ENCODE data around the gene FHOD3. TPM values are rescaled to one million over a fixed set of nuclear protein-coding genes. Genes with fewer than 3 reads are reported as not detected.

Gene FHOD3
- total and polyA plus RNA-seq, 2 of the 13 experiments (the other 11 are each of a cell fraction or from before 2014, with no cell fraction given) = 0.07 TPM; not detected in 1

DNA sequence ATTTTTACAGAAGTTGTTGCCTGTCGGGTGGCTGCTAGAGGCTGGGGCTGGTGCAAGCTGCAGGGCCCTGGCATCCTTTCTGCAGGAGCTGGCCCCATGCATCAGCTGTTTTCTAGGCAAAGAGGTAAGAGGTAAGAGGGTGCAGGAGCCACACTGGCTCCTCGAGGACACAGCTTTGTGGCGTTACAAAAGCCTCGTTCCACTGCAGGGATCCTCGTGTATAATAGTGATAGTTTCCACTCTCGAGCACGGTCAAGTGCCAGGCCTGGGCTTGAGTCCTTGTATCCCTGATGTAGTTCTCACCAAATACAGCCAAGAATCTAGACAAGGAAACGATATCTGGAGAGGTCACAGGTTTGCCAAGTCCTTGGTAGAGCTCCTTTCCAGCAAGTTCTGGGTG is 33.2 kb upstream of the FHOD3 start:
- DNase-seq (ENCODE audit: low spot score) (no peak), FAIRE-seq (no peak), ATAC-seq (no peak)
- ChIA-PET CTCF (ENCODE audit: low intra/inter-chr PET ratio, low total read pairs) (no interaction called here), POLR2A (no interaction called here)
- Histone ChIP-seq H4K20me1 (ENCODE audit: insufficient read depth, low read length) (no peaks in the 10 kb centered on the region), H2AFZ (ENCODE audit: low read length) (no peak overlapping the region), H3K27me3 (ENCODE audit: control insufficient read depth in 1 of 2, insufficient read depth in 2 of 2, low read length in 2 of 2) (no peaks in the 10 kb centered on the region), H3K4me1 (ENCODE audit: insufficient read depth, low read length) (no peaks in the 10 kb centered on the region), H3K9me3 (ENCODE audit: low read length) (no peaks in the 10 kb centered on the region), H3K36me3 (replicated peaks in 1 of 2; ENCODE audit: control insufficient read depth in 1 of 2, insufficient read depth in 2 of 2, low read length in 2 of 2) (peaks cover 0 to 25% of the 10 kb centered on the region in 2 experiments; a peak in 3 of 5 replicates), H3K4me2 (ENCODE audit: low read depth, low read length) (no peak overlapping the region), H3K9ac (ENCODE audit: insufficient read depth, low read depth, low read length) (no peak overlapping the region), H3K79me2 (ENCODE audit: insufficient read depth, low read length) (no peaks in the 10 kb centered on the region), H3K27ac (ENCODE audit: extremely low read length, insufficient read depth, low read length) (no peak overlapping the region), H3K4me3 (replicated peaks in 1 of 3; ENCODE audit: insufficient read depth in 1 of 3, low read depth in 2 of 3, low read length in 3 of 3) (no peak overlapping the region)
- in situ Hi-C loops (cut with HindIII; ENCODE audit: extremely low pct_ligation_motif_present, low pct_unique_long_range_greater_than_20kb) (no loop called here), intact Hi-C loops (cut with micrococcal nuclease; ENCODE audit: unreplicated experiment) (no loop called here)
- WGBS (ENCODE audit: low lambda C conversion rate) = 92% methylated on average over 8 of the region's 8 CpGs
- BruUV-seq (replicated peaks) = no TSS peak
- TF ChIP-seq TAF15 (IDR thresholded peaks at IDR 0.05; ENCODE audit: low read depth, low read length, poor library complexity, severe bottlenecking) (no peak), TOE1 (CRISPR knock-in tag; IDR thresholded peaks at IDR 0.05) (no peak), SNRNP70 (IDR thresholded peaks at IDR 0.05; ENCODE audit: low read depth, low read length) (no peak), REL (CRISPR knock-in tag; conservative IDR thresholded peaks at IDR 0.05) (no peak), KAT2B (IDR thresholded peaks at IDR 0.05; ENCODE audit: borderline replicate concordance, low read depth, low read length) (no peak), NRL (CRISPR knock-in tag; IDR thresholded peaks at IDR 0.05; ENCODE audit: borderline replicate concordance) (no peak), ZNF296 (CRISPR knock-in tag; conservative IDR thresholded peaks at IDR 0.05) (no peak), STAT5B (CRISPR knock-in tag; IDR thresholded peaks at IDR 0.05) (no peak), MEIS2 (CRISPR knock-in tag; IDR thresholded peaks at IDR 0.05) (no peak), DNMT3B (CRISPR knock-in tag; conservative IDR thresholded peaks at IDR 0.05) (no peak), EZH2 (conservative IDR thresholded peaks at IDR 0.05; ENCODE audit: low read depth, low read length) (no peak), SATB2 (CRISPR knock-in tag; IDR thresholded peaks at IDR 0.05) (no peak), ZNF121 (CRISPR knock-in tag; IDR thresholded peaks at IDR 0.05) (no peak), ZNF577 (CRISPR knock-in tag; IDR thresholded peaks at IDR 0.05; ENCODE audit: borderline replicate concordance, low read depth) (no peak)
- TF ChIP-seq, protein P1, sequence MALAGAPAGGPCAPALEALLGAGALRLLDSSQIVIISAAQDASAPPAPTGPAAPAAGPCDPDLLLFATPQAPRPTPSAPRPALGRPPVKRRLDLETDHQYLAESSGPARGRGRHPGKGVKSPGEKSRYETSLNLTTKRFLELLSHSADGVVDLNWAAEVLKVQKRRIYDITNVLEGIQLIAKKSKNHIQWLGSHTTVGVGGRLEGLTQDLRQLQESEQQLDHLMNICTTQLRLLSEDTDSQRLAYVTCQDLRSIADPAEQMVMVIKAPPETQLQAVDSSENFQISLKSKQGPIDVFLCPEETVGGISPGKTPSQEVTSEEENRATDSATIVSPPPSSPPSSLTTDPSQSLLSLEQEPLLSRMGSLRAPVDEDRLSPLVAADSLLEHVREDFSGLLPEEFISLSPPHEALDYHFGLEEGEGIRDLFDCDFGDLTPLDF (CRISPR knock-in tag; IDR thresholded peaks at IDR 0.05) = no peak
- TF ChIP-seq, protein P2, sequence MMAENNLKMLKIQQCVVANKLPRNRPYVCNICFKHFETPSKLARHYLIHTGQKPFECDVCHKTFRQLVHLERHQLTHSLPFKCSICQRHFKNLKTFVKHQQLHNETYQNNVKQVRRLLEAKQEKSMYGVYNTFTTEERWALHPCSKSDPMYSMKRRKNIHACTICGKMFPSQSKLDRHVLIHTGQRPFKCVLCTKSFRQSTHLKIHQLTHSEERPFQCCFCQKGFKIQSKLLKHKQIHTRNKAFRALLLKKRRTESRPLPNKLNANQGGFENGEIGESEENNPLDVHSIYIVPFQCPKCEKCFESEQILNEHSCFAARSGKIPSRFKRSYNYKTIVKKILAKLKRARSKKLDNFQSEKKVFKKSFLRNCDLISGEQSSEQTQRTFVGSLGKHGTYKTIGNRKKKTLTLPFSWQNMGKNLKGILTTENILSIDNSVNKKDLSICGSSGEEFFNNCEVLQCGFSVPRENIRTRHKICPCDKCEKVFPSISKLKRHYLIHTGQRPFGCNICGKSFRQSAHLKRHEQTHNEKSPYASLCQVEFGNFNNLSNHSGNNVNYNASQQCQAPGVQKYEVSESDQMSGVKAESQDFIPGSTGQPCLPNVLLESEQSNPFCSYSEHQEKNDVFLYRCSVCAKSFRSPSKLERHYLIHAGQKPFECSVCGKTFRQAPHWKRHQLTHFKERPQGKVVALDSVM (CRISPR knock-in tag; IDR thresholded peaks at IDR 0.05) = no peak

Data from HepG2 (cell line).